GM21717 (cell line): ENCODE measurements around the gene ZDHHC22.

Experiments used
- ATAC-seq: cut with Tn5 transposase; IDR thresholded peaks from one replicate; pipeline ENCODE4 v1.9.1; 2021; ENCODE audit warnings: mild to moderate bottlenecking, moderate library complexity; ENCODE audit not compliant: unreplicated experiment

The ZDHHC22 gene

DNA sequence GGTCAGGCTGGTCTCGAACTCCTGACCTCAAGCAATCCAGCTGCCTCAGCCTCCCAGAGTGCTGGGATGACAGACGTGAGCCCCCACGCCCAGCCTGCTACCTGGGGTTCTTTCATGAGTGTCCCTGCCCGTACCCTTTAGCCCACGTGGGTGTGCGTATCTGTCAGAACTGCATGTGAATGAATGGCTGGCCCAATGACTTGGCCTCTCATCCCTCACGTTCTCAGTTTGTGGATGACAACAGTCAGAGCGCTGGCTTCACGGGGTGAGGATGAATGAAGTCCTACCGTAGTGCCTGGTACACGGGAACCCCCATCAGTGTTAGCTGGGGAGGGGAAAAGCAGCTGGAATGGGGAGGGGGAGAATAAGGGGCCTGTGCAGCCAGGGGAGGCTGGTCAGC lies 16.1 kb upstream of the ZDHHC22 start:
- no peak for ATAC-seq

- ATAC-seq: no peak
Measured at GRCh38 chr14:77155083-77155482, 13.5 kb upstream of the ZDHHC22 start.

DNA sequence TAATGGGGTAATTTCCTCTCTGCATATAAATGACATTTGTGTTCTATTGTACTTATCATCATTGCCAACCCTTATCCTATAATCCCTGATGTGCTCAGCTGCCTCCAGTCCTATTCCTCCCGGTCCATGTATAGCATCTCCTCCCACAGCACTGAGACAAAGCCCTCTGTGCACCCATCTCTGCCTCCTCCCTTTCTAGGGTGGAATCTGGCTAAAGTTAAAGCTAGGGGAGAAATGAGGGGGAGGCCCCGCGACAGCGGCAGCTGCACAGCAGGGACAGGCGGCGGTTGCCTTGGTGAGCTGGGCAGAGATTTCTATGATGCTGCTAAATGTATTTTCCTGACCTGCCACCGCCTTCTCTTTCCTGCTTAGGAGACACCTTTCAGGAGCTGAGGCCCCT lies 12.8 kb upstream of the ZDHHC22 start:
- ATAC-seq: no peak

DNA sequence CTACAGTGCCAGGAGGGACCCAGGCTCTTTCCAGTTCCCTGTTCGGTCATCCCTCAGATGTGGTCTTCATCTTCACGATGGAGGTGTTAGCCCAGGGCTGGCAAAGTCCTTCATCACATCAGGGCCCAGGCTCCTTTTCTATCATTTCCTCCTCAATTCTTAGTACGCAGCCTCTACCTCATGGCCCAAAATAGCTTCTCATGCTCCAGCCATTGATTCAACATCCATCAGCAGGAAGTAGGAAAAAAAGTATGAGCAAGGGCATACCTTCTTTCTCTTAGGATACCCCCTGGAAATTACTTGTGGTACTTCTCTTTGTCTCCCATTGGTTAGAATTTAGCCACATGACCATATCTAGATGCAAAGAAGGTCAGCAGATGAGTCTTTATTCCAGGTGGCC lies 12.2 kb upstream of the ZDHHC22 start:
- ATAC-seq: no peak

- ATAC-seq: no peak
Measured at GRCh38 chr14:77151918-77152588, 10.5 kb upstream of the ZDHHC22 start.

DNA sequence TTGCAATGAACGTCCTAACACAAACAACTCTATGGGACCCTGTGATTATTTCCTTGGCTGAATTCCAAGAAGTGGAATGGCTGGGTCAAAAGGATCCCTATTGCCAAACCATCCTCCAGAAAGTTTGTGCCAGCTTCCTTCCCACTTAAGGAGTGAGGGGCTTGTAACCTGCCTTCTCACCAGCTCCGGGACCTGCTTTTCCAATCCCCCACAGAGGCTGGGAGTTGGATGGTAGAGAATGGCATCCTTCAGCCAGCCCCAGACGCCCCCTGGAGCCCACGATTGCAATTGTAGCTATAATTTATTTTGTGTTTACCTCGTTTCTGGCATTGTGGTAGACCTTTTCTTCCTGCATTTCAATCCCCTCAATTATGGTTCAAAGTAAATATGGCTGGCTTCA lies 9.7 kb upstream of the ZDHHC22 start:
- no peak for ATAC-seq

DNA sequence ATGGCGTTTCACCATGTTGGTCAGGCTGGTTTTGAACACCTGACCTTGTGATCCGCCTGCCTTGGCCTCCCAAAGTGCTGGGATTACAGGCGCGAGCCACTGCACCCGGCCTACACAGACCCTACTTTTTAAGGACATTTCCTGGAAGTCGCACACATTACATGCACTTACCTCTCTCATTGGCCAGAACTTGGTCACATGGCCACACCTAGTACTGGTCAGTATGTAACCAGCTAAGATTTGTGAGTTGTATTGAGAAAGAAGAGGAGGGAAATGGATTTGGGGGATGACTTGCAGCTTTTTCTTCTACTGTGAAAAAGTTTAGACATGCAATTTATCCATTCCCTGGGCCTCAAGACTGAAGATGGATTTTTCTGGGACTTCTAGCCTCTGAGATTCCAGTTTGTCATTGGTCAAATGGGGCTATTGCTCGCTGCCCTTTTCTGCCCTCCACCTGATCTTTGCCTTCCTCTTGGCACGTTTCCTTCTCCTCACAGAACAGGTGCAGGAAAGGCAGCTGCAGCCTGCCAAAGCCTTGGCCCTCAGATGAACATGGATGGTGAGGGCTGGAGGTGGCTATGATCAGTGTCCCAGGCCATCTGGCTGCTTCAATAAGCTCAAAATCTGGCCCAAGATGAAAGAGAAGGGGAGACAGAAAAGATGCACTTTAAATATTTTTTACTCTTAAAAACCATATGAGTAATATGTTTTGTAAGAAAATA lies 7.1 kb upstream of the ZDHHC22 start:
- no peak for ATAC-seq

GRCh38 chr14:77145975-77146740 lies 4.6 kb upstream of the ZDHHC22 start:
- ATAC-seq: no peak

DNA sequence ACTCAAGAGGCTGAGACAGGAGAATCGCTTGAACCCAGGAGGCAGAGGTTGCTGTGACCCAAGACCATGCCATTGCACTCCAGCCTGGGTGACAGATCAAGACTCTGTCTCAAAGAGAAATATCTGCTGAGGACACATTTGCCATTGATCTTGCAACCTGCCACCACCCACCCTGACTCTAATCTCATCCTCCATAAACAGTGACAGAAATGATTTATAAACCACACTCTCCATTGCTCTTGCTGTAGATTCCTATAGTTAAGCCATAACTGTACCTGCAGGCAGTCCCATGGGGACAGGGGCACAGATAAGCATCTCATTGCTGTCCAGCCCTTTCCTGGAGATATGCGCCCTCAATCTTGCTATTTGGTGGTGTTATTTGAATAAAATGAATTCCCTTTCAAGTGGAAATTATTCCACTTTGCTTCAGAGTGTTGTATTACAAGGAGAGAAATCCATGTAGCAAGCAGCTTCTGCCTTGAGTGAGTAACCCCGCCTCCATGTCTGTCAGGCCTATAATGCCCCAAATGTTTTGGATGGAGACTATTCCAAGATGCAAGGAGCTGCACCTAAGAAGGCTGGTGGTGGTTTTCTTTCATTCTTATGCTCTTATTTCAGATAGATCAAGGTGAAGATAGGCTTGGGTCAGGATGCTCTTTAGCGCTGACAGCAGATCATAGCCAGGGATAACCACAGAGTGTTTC lies 3.0 kb upstream of the ZDHHC22 start:
- ATAC-seq: no peak

DNA sequence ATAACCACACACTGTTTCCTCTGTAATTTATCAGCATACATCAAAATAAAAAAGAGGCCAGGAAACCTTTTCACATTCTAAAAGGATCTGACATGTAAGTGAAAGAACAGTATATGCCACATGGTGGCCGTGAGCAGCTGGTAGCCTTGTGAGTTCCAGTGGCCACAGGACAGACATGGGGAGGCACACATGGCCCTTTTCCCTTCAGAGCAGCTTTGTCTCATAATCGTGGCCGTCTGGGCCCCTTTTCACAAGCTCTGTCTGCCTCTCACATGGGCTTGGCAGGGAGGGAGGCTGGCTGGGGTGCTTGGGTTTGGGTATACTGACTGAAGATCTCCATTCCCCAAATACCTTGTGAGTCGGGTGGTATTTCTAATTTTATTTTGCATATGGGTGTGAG lies 1.5 kb upstream of the ZDHHC22 start:
- ATAC-seq: no peak

- no peak for ATAC-seq
Measured at GRCh38 chr14:77142005-77142800, 612 bp upstream of the ZDHHC22 start.

DNA sequence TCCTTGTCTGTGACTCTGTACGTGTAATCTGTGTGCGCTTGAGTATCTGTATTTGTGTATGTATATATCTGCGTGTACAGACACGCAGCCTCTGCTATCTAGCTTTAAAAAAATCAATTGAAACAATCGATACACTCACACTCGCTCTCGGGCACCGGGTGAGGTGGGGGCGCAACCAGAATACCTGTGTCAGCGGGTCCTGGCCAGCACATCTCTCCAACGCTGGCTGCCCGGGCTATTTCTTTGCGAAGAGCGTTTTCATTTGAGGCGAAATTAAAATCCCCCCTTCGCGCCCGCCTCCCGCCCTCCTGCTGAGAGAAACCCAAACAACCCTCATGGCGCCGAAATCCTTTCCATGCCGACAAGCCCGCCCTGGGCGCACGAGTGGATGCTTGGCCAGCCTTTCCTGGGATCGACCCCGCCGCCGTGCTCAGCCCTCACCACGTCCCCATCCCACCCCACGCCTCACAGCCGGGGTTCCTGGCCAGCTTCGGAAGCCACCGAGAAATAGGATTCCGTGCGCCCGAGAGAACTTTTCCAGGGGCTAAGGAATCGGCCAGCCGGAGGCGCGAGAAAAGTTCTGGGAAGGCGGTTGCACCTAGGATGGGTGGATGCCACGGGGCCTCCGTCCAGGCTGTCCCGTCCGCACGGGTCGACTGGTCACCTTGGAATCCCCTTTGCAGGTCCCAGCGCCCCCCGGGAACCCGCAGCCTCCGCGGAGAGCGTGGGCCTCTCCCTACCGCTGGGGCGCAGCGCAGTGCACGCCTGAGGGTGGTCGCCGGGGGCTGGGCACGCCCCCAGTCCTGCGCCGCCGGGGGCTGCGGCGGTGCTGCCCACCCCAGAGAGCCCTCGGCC lies 1.0 kb downstream of the ZDHHC22 start:
- no peak for ATAC-seq

DNA sequence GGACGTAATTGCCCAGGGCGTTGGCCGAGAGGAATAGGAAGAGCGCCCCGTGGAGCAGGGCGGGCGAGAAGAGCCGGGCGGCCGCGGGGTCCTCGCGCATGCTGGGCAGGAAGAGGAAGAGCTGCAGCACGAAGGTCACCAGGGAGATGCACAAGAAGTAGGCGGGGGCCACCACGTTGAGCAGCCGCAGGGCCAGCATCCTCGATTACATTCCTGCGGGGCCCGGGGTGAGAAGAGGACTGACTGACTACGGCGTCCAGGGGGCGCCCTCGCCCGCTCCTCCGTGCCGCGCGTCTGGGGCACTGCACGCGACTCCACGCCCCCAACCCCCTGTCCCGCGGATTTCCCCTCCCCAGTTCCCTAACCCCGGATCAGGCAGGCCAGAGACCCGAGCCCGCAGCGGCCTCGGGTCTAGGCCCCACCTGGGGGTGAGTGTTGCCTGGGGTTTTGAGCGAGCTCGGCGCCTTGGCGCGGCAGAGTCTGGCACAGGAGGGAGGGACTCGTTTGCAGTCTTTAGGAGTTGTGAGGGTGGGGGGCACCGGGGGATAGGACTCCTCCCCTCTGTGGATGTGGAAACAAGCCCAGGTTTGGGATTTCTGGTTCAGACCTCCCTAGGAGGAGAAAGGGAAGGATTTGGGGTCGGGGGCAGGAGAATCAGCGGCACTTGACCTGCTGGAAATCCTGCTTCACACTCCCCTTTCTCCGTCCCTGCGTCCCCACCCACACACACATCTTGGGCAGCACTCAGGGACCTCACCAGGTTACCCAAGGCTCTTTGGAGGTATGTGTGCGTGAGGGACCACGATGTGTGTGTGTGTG lies 1.8 kb downstream of the ZDHHC22 start:
- ATAC-seq: no peak

DNA sequence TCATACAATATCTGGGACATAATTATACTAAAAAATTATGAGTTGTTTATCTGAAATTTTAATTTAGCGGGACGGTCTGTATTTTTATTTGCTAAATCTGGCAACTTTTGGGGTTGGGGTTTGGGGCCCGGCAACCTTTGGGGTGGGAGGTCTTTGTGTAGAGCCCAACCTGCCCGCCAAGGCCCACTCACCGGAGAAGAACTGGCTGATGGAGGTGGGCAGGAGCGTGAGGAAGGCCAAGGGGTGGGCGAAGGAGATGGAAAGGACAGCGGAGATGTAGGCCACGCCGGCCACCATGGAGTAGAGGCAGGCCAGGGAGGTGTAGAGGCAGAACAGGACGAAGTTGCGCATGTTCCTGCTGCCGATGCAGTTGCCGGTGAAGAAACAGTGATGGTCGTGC lies 2.6 kb downstream of the ZDHHC22 start:
- ATAC-seq: no peak

DNA sequence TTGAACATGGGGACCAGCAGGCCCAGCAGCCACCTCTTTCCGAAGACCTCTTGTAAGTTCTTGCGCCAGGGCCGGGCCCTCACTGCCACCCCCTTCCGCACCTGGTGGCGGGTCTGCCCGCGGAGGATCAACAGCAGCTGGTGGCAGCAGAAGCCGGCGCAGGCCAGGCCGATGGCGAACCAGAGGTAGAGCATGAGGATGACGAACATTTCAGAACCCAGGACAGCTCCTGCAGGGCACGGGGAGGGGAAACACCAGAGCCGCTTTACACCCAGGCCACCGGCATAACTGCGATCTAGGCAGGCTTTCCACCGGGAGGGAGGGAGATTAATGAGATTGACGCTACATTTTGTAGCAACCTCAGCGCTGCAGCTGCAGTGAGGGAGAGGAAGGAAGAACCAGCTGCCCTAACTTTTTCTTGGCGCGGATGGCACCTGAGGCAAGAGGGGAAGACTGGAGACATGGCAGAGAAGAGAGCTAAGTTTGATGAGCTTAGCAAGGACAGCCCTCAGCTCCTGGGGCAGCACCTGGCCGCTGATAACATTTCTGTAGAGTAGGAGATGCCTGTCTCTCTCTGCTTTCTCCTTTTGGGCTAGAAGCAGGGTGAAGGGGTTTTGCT lies 7.8 kb downstream of the ZDHHC22 start:
- ATAC-seq: no peak

- no peak for ATAC-seq
Measured at GRCh38 chr14:77131871-77132486, 9.6 kb downstream of the ZDHHC22 start.

DNA sequence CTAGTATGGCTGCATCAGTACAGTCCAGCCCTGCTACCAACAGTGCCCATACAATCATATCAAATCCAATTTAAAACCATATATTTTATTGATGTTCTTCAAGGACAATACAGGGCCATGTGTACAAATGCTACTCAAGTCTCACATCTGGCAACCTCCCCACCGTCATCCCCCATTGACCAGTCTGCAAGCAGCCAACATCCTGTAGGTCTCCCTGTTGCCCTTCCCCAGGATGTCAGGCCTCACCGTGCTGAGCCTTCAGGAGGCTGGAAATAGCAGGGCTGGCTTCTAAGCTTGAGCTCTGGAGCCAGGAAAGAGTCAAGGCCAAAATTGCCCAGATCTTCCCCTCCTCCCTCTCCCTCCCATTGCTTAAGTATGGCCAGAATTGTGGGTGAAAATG lies 10.4 kb downstream of the ZDHHC22 start:
- ATAC-seq: no peak

GRCh38 chr14:77130386-77130785 lies 11.2 kb downstream of the ZDHHC22 start:
- ATAC-seq: no peak
